Esophagus mucosa (tissue), 1 donor: Measurements from ENCODE around the gene TMEM30A. TPM values are rescaled to one million over a fixed set of nuclear protein-coding genes. Genes with fewer than 3 reads are reported as not detected.

Experiments used
- ATAC-seq: fragments of 200-7000 bp; cut with Tn5 transposase; one replicate; pipeline ENCODE4 v1.9.1; 2020
- total RNA-seq: library from RNA; stranded (reverse); gene quantifications from one replicate; pipeline ENCODE4 v1.2.4, GENCODE V29; 2023
- donor health status: DM: yes; HTN: yes; CAD: no.

The TMEM30A gene
- total RNA-seq, 1 donor from 2014 or later, result 64.0 TPM

GRCh38 chr6:75213732-75214131, 70.9 kb downstream of the TMEM30A start:
- ATAC-seq, result no peak

- ATAC-seq, result no peak
Observed at GRCh38 chr6:75213112-75213511, 71.5 kb downstream of the TMEM30A start.

- no peak for ATAC-seq
Observed at GRCh38 chr6:75211920-75212590, 72.5 kb downstream of the TMEM30A start.

GRCh38 chr6:75210885-75211739, 73.5 kb downstream of the TMEM30A start:
- ATAC-seq, result no peak

GRCh38 chr6:75209184-75209723, 75.3 kb downstream of the TMEM30A start:
- ATAC-seq, result no peak

GRCh38 chr6:75208298-75209183, 76.1 kb downstream of the TMEM30A start:
- ATAC-seq, result peak; percentile 77

- ATAC-seq, result no peak
Observed at GRCh38 chr6:75206576-75207342, 77.8 kb downstream of the TMEM30A start.

GRCh38 chr6:75205776-75206575, 78.6 kb downstream of the TMEM30A start, which contains the start of gene COL12A1:
TSS of gene COL12A1 (minus strand) at chr6:75206053. CDS start at chr6:75202792, 3,261 bp downstream.
- ATAC-seq, result peak; percentile 69

- ATAC-seq, result no peak
Observed at GRCh38 chr6:75204959-75205775, 79.4 kb downstream of the TMEM30A start.

- peak; percentile 32 for ATAC-seq
Observed at GRCh38 chr6:75204217-75204958, 80.2 kb downstream of the TMEM30A start.

GRCh38 chr6:75203721-75204120, 80.9 kb downstream of the TMEM30A start:
- ATAC-seq, result no peak

Other genes starting within 250 kb of the TMEM30A start
- gene COL12A1, start 78.7 kb downstream of the TMEM30A start, total RNA-seq, result 9.4 TPM
- gene COX7A2, start 41.0 kb downstream of the TMEM30A start, total RNA-seq, result 499 TPM
- 0.60 TPM for gene FILIP1, start 209.0 kb upstream of the TMEM30A start, total RNA-seq